Fibroblast of skin of scalp (primary cell): ENCODE data around the gene RNF214.
"Not testable (repeated sequence)": the region's sequence is repeated elsewhere in the genome, so short reads cannot be mapped to it uniquely, and the experiment has no call there.

Experiments used
- DNase-seq: peaks from one replicate; pipeline ENCODE4 v3.0.0-alpha.2; 2013

Gene RNF214

GRCh38 chr11:117231842-117232091, 704 bp upstream of the RNF214 start, which contains the start of gene PCSK7:
TSS of gene PCSK7 (minus strand) at chr11:117232073. CDS start at chr11:117229844, 2,229 bp downstream.
- no peak for DNase-seq

GRCh38 chr11:117232911-117233409, 489 bp downstream of the RNF214 start:
- no peak for DNase-seq

GRCh38 chr11:117238221-117238620, 5.8 kb downstream of the RNF214 start:
- no peak for DNase-seq

DNA sequence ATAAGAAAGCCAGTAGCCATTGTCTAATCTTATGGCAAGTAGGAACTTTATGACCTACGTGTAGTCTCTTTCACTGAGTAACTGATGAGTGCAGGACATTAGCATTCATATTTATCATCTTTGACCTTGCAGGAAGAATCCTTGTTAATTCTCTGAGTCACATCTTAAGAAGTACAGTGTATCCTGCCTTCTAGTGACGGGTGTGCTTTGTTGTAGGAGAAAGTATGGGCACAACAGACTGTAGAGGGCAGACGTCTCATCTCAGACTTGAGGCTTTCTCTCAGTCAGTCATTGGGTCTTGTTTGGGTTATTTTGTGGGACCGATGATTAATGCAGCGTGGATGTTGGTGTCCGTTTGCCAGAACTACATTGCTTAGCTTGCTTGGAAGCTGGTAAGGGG, 6.8 kb downstream of the RNF214 start:
- peak; percentile 90 for DNase-seq

- DNase-seq, result no peak
Measured at GRCh38 chr11:117248341-117248740, 15.9 kb downstream of the RNF214 start.

DNA sequence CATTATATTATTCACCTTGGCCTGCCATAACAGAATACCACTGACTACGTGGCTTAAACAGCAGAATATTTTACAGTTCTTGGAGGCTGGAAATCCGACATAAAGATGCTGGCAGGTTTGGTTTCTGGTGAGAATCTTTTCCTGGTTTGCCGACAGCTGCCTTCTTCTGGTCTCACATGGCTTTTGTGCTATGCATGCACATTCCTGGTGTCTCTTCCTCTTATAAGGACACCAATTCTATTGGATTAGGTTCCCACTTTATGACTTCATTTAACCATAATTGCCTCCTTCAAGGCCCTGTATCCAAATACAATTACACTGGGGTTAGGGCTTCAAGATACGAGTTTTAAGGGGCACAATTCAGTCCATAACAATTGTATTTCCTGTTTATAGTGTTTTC, 17.1 kb downstream of the RNF214 start:
- DNase-seq, result no peak

- DNase-seq, result peak; percentile 25
Measured at GRCh38 chr11:117251506-117251905, 19.0 kb downstream of the RNF214 start.

DNA sequence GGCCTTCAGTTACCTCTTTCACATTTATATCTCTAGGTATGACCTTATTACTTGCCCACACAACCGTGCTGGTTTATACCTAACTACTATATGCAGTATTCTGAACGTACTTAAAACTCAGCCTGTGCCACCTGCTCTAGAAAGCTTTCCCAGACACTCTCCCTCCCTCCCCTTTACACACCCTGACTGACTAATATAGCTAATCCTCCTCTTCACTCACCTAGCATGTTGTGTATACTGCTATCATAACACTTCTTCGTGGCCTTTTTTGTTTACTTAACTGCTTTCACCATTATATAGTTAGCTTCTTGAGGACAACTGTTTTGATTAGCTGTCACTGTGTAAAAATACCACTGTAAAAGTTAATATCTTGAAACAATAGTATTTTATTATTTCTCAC, 23.5 kb downstream of the RNF214 start:
- no peak for DNase-seq

DNA sequence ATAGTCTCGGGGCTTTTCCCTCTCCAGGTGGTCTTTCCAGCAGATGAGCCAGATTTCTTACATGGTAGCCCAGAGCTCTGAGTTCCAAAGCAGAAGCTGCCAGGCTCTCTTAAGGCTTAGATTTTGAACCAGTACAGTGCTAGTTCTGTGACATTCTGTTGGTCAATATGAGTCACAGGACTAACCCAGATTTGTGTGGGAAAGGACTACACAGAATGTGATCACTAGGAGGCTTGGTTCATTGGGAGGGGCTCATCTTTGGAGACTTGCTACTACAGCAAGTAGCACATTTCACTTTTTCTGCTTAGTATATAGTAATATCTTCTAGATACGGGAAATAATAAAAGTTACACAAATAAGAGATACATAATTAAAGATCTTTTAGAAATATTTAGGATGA, 24.1 kb downstream of the RNF214 start:
- DNase-seq, result peak; percentile 65

GRCh38 chr11:117258576-117258975, 26.1 kb downstream of the RNF214 start:
- no peak for DNase-seq

- DNase-seq, result peak; percentile 86
Measured at GRCh38 chr11:117259417-117259816, 26.9 kb downstream of the RNF214 start.

- not testable (repeated sequence) for DNase-seq
Measured at GRCh38 chr11:117264624-117265323, 32.3 kb downstream of the RNF214 start.

DNA sequence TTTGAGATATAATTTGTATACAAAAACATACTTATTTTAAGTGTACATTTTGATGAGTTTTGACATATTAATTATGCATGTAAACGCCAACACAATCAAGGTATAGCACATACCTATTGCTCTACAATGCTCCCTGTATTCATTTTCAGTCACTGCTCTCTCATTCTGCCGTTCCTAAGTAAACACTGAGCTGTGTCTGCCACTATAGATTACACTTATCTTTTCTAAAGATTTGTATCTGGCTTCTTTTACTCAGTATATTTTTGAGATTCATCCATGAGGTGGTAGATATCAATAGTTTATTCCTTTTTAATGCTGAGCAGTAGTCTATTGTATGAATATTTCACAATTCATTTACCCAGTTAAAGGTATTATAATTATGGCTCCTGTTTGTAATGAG, 33.3 kb downstream of the RNF214 start:
- DNase-seq, result no peak

GRCh38 chr11:117269856-117270255, 37.4 kb downstream of the RNF214 start:
- no peak for DNase-seq

DNA sequence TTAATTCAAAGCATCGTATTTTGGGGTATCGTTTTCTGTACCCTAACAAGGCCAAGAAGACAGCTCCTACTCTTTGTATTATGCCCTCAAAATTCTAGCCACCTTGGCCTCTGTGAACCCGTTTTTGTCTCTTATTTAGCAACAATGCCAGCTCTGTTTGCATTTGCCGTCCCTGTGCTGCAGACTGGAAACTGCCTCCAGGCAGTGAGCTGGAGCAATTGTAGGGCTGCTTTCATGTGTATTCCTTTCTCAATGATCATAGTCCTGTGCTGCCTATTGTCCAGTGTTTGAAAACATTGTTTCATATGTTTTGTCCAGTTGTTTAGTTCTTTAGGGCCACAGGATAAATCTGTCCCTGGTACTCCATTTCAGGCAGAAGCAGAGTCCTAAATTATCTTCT, 38.7 kb downstream of the RNF214 start:
- DNase-seq, result no peak

DNA sequence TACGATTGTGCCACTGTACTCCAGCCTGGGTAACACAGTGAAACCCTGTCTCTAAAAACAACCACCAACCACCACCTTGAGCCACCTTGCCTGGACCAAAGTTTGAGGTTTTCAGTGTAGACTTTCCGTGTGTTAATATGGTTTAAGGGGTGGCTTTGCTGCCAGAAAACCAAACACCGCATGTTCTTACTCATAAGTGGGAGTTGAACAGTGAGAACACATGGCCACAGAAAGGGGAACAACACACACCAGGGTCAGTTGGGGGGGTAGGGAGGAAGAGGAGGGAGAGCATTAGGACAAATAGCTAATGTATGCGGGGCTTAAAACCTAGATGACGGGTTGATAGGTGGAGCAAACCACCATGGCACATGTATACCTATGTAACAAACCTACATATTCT, 39.7 kb downstream of the RNF214 start:
- not testable (repeated sequence) for DNase-seq

DNA sequence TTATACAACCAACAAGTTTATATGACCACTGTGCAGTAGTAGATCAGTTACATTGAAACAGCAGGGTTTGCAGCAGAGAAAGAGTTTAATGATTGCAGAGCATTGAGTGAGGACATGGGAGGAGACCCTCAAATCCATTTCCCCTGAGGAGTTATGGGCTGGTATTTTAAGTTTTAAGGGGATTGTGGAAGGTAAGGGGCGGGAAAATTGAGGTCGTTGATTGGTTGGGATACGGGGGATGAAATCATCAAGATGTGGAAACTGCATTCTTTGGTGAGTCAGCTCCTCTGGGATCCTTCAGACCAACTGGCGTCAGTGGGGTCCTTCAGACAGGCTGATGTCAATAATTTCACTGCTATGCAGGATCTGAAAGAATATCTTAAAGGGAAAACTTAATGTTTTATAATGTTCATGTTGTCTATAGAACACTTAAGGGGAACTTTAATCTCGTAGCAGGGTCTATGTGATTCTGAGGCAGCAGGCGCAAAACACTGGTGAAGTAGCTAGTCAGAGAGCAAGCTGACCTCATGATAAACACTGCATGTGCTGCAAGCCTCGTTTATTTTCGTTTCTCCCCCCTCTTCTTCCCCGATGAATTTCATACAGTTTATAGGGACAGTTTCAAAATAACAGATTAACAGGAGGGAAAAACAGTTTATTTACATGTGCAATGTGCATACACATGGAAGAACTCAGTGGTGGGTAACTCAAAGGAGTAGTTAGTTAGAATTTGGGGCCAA, 41.2 kb downstream of the RNF214 start:
- peak; percentile 94 for DNase-seq

DNA sequence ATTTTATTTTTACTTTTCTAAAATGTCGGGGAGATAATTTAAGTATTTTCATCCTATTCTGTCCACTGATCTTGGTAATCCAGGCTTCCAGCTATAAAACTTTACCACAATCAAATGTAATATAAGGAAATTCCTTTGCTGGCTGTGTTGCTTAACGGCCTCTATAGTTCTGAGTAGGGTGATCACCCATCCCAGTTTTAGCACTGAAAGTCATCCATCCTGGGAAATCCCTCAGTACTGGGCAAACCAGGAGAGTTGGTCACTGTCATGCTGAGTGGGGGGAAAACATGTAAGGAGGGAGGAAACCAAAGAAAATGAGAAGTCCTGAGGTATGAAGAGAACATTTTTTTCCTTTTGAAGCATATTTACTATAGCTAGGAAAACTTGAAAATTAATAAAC, 45.9 kb downstream of the RNF214 start:
- DNase-seq, result peak; percentile 27

GRCh38 chr11:117279711-117280376, 47.4 kb downstream of the RNF214 start:
- DNase-seq, result no peak

- peak; percentile 98 for DNase-seq
Measured at GRCh38 chr11:117281159-117281558, 48.7 kb downstream of the RNF214 start.

DNA sequence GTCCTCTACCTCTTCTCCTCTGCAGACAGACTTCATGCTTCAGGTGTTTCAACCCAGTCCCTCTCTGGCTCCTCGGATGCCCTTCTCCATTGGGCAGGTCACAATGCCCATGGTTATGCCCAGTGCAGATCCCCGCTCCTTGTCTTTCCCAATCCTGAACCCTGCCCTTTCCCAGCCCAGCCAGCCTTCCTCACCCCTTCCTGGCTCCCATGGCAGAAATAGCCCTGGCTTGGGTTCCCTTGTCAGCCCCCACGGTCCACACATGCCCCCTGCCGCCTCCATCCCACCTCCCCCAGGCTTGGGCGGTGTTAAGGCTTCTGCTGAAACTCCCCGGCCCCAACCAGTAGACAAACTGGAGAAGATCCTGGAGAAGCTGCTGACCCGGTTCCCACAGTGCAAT, 49.4 kb downstream of the RNF214 start:
- DNase-seq, result no peak

DNA sequence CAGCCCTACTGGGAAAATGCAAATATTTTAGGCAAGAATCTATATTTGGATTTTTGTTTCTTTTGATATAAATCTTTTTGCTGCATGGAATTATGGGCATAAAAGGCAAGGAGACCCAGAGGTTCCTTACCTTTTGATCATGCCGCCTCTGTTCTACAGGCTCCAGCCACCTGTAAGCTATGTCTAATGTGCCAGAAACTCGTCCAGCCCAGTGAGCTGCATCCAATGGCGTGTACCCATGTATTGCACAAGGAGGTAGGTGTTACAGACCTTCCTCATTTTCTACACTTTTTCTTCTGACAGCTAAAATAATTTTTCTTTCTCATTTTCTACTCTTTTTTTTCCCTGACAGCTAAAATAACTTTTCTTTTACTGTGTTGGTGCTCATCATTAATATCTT, 50.5 kb downstream of the RNF214 start:
- DNase-seq, result no peak

GRCh38 chr11:117284053-117284452, 51.6 kb downstream of the RNF214 start:
- no peak for DNase-seq

- no peak for DNase-seq
Measured at GRCh38 chr11:117286588-117286987, 54.1 kb downstream of the RNF214 start.
